ENCODE measurements around the gene EPOP. TPM values are rescaled to one million over a fixed set of nuclear protein-coding genes. Genes with fewer than 3 reads are reported as not detected.
A peak's percentile ranks its signal among the peaks of the same experiment; 100 is the strongest.

EPOP gene
- total and polyA plus RNA-seq, 5 donors, result 0.91 to 2.9 (median 2.1) TPM

- under 1% methylated on average over 94 of the region's 100 CpGs for WGBS
- intact Hi-C loops (cut with DNase I), result loop anchor here in 2 of 4 donors (5.0 kb wide), 2 partner anchors 32 to 37 kb away; no protein-coding TSS in a partner anchor
- Histone ChIP-seq H3K4me3 (ENCODE audit: low read length) (peak within 1 kb of the TSS; percentile 97), H3K27me3 (ENCODE audit: control insufficient read depth, insufficient read depth) (no peaks in the 10 kb centered on the region), H3K9me3 (ENCODE audit: control insufficient read depth, low read length) (no peaks in the 10 kb centered on the region), H3K4me1 (ENCODE audit: control insufficient read depth, insufficient read depth, low read length) (peaks cover 7% of the 10 kb centered on the region), H3K27ac (ENCODE audit: low read length) (peak within 1 kb of the TSS; percentile 95)
- DNase-seq (peak; percentile 76 to 93 (median 92)), ATAC-seq (peak; percentile 50 to 56)
Observed at GRCh38 chr17:38704606-38705522, 30.1 kb upstream of the EPOP start, which contains the start of gene MLLT6. Gene MLLT6, plus strand, starts transcription at chr17:38705273. Its CDS starts 360 bp downstream, at chr17:38705633.

- DNase-seq (peak; percentile 80 to 92 (median 91)), ATAC-seq (peak; percentile 45 to 48)
- Histone ChIP-seq H3K27ac (ENCODE audit: low read length) (peak overlapping the region; percentile 95), H3K27me3 (ENCODE audit: control insufficient read depth, insufficient read depth) (no peaks in the 10 kb centered on the region), H3K4me1 (ENCODE audit: control insufficient read depth, insufficient read depth, low read length) (peaks cover 7% of the 10 kb centered on the region), H3K9me3 (ENCODE audit: control insufficient read depth, low read length) (no peaks in the 10 kb centered on the region), H3K4me3 (ENCODE audit: low read length) (peak overlapping the region; percentile 97)
- under 1% methylated on average over 50 of the region's 50 CpGs for WGBS
- intact Hi-C loops (cut with DNase I), result loop anchor here in 2 of 4 donors (5.0 kb wide), 2 partner anchors 33 to 38 kb away; no protein-coding TSS in a partner anchor
Observed at GRCh38 chr17:38703742-38704605, 29.2 kb upstream of the EPOP start.

DNA sequence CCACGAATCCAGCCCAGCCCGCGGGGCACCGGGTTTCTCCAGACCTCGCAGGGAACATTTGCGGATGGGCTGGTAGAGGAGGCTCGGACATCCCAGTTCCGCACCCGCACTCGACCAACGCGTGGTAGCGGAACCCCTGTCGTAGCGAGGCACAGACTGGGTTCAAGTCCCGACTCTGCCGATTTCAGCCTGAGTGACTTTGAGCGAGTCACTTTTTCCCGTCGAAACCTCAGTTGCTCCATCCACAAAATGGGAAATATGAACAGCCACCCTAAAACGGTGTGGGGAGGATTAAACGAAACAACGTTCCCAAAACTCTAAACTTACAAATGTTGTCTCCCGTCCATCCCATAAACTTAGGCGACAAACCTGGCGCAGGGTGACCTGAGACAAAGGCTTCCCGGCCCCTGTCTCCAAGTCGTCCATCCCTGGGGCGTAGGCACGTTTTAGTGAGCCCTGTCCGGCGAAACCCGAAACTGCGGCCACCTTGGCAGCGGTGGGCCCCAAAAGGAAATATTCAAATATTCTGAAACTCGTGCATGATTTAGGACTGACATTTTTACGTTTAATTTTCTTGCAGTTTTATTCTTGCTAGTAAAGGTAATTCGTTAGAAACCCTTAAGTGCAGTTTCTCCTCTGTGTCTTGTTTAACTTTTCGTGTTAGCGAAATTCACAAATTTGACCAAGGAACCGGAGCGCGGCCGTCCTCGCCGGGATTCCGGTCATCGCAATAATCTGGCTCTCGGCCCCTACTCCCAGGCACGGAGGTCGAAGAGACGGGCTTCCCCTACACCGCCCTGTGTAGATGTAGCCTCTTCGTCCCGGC, 28.4 kb upstream of the EPOP start:
- Histone ChIP-seq H3K9me3 (ENCODE audit: control insufficient read depth, low read length) (no peaks in the 10 kb centered on the region), H3K27me3 (ENCODE audit: control insufficient read depth, insufficient read depth) (no peaks in the 10 kb centered on the region), H3K4me3 (ENCODE audit: low read length) (peak overlapping the region; percentile 97), H3K27ac (ENCODE audit: low read length) (peak overlapping the region; percentile 98), H3K4me1 (ENCODE audit: control insufficient read depth, insufficient read depth, low read length) (peaks cover 7% of the 10 kb centered on the region)
- DNase-seq (peak in 1 of 3 donors; percentile 51), ATAC-seq (no peak)
- WGBS, result 2% methylated on average over 55 of the region's 55 CpGs
- intact Hi-C loops (cut with DNase I), result loop anchor here in 2 of 4 donors (5.0 kb wide), 2 partner anchors 34 to 39 kb away; no protein-coding TSS in a partner anchor

- peak overlapping the region; percentile 98 for H3K27ac ChIP-seq (ENCODE audit: low read length)
- DNase-seq (peak; percentile 88 to 95 (median 95)), ATAC-seq (peak; percentile 68 to 81)
- H3K9me3 ChIP-seq (ENCODE audit: control insufficient read depth, low read length), result no peaks in the 10 kb centered on the region
- no peaks in the 10 kb centered on the region for H3K27me3 ChIP-seq (ENCODE audit: control insufficient read depth, insufficient read depth)
- WGBS, result under 1% methylated on average over 81 of the region's 81 CpGs
- intact Hi-C loops (cut with DNase I), result loop anchor here in 2 of 4 donors (5.0 kb wide), 2 partner anchors 35 to 40 kb away; no protein-coding TSS in a partner anchor
- H3K4me1 ChIP-seq (ENCODE audit: control insufficient read depth, insufficient read depth, low read length), result peaks cover 7% of the 10 kb centered on the region
- peak overlapping the region; percentile 97 for H3K4me3 ChIP-seq (ENCODE audit: low read length)
Observed at GRCh38 chr17:38702166-38702915, 27.6 kb upstream of the EPOP start.

GRCh38 chr17:38701504-38702165, 26.9 kb upstream of the EPOP start:
- no peaks in the 10 kb centered on the region for H3K27me3 ChIP-seq (ENCODE audit: control insufficient read depth, insufficient read depth)
- H3K4me3 ChIP-seq (ENCODE audit: low read length), result peak overlapping the region; percentile 97
- peaks cover 4% of the 10 kb centered on the region for H3K4me1 ChIP-seq (ENCODE audit: control insufficient read depth, insufficient read depth, low read length)
- WGBS, result 1% methylated on average over 25 of the region's 25 CpGs
- no peak for DNase-seq
- intact Hi-C loops (cut with DNase I), result loop anchor here in 2 of 4 donors (5.0 kb wide), 2 partner anchors 36 to 41 kb away; no protein-coding TSS in a partner anchor
- H3K9me3 ChIP-seq (ENCODE audit: control insufficient read depth, low read length), result no peaks in the 10 kb centered on the region
- peak overlapping the region; percentile 98 for H3K27ac ChIP-seq (ENCODE audit: low read length)
- ATAC-seq, result peak in 1 of 2 donors; percentile 0

DNA sequence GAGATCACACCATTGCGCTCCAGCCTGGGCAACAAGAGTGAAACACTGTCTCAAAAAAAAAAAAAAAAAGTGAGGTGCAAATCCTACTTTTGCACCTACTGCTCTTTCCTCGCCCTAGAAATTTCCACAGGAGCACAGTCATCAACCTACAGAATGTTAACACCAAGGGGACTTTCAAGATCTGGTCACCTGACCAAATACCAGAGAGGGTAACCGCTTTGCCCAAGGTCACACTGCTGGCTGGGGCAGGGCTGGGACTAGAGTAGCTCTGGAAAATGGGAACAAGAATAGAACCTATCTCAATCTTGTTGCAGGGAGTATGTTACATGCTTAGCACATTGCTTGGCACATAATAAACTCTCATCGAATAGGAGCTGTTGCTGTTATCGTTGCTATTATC, 24.0 kb upstream of the EPOP start:
- Histone ChIP-seq H3K27me3 (ENCODE audit: control insufficient read depth, insufficient read depth) (no peaks in the 10 kb centered on the region), H3K4me1 (ENCODE audit: control insufficient read depth, insufficient read depth, low read length) (peaks cover 9% of the 10 kb centered on the region), H3K4me3 (ENCODE audit: low read length) (no peak overlapping the region), H3K27ac (ENCODE audit: low read length) (no peak overlapping the region), H3K9me3 (ENCODE audit: control insufficient read depth, low read length) (no peaks in the 10 kb centered on the region)
- peak in 1 of 3 donors; percentile 2 for DNase-seq
- no peak for ATAC-seq
- 82% methylated on average over 5 of the region's 5 CpGs for WGBS
- intact Hi-C loops (cut with DNase I), result no loop called here

- WGBS, result 90% methylated on average over 4 of the region's 4 CpGs
- intact Hi-C loops (cut with DNase I), result no loop called here
- H3K4me1 ChIP-seq (ENCODE audit: control insufficient read depth, insufficient read depth, low read length), result peaks cover 13% of the 10 kb centered on the region
- no peak for ATAC-seq
- peak in 1 of 3 donors; percentile 18 for DNase-seq
- no peaks in the 10 kb centered on the region for H3K9me3 ChIP-seq (ENCODE audit: control insufficient read depth, low read length)
- no peaks in the 10 kb centered on the region for H3K27me3 ChIP-seq (ENCODE audit: control insufficient read depth, insufficient read depth)
- H3K27ac ChIP-seq (ENCODE audit: low read length), result no peak overlapping the region
- no peak overlapping the region for H3K4me3 ChIP-seq (ENCODE audit: low read length)
Observed at GRCh38 chr17:38697061-38697820, 22.5 kb upstream of the EPOP start.

DNA sequence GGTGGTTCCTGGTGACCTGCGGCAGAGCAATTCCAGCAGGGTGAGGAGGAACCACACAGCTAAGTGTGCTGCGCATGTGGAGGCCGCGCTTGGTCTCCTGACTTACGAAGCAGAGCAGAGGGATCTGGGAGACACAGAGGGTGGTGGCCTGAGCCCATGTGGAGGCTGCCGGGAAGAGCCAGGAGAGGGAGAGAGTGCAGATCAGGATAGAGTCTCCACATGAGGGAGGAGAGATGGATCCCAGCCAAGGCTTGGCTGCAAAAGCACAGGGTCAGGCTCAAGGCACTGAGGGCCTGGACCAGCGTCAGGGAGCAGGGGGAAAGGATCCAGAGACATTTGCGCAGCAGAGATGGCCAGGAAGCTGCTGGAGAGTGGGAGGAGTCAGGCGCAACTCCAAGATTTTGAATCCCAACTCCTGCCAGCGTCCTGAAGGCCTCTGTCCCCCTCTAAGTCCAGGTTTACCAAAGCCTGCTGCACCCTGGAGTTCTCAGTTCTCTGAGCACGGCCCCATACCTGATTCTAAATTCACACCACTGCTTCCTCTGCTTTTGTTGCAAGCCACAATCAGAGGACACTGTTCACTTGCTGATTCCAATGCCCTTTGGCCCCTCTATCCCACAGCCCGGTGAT, 19.1 kb upstream of the EPOP start:
- intact Hi-C loops (cut with DNase I), result loop anchor here in 1 of 4 donors (5.0 kb wide), 1 partner anchor 38 kb away; the partner anchor contains the start of gene CISD3

More for the DNA sequence above, 19.1 kb upstream of the EPOP start:
- peaks cover 9% of the 10 kb centered on the region for H3K4me1 ChIP-seq (ENCODE audit: control insufficient read depth, insufficient read depth, low read length)
- H3K27ac ChIP-seq (ENCODE audit: low read length), result peak overlapping the region; percentile 87
- H3K27me3 ChIP-seq (ENCODE audit: control insufficient read depth, insufficient read depth), result no peaks in the 10 kb centered on the region
- ATAC-seq, result peak; percentile 97 to 98
- no peaks in the 10 kb centered on the region for H3K9me3 ChIP-seq (ENCODE audit: control insufficient read depth, low read length)
- WGBS, result 23% methylated on average over 12 of the region's 12 CpGs
- peak; percentile 94 to 98 (median 97) for DNase-seq
- H3K4me3 ChIP-seq (ENCODE audit: low read length), result no peak overlapping the region

Measured in right cardiac atrium (tissue), 5 donors.